OCI-LY3 (cell line): ENCODE data around the gene GABRB3.

Source experiments
- EZH2phosphoT487 ChIP-seq: fragments of 200-600 bp; shearing (Covaris generic); IDR thresholded peaks from 2 replicates; pipeline ENCODE4 v1.6.1; 2018; ENCODE audit warnings: antibody characterized with exemption, mixed run types, low read depth
- TF ChIP-seq, protein P1 (sequence below): fragments of 200-600, 300-600 bp; sonication (generic); IDR thresholded peaks from 2 replicates; pipeline ENCODE4 v1.5.1; 2014; ENCODE audit warnings: antibody characterized with exemption, low read length, low read depth

DNA sequence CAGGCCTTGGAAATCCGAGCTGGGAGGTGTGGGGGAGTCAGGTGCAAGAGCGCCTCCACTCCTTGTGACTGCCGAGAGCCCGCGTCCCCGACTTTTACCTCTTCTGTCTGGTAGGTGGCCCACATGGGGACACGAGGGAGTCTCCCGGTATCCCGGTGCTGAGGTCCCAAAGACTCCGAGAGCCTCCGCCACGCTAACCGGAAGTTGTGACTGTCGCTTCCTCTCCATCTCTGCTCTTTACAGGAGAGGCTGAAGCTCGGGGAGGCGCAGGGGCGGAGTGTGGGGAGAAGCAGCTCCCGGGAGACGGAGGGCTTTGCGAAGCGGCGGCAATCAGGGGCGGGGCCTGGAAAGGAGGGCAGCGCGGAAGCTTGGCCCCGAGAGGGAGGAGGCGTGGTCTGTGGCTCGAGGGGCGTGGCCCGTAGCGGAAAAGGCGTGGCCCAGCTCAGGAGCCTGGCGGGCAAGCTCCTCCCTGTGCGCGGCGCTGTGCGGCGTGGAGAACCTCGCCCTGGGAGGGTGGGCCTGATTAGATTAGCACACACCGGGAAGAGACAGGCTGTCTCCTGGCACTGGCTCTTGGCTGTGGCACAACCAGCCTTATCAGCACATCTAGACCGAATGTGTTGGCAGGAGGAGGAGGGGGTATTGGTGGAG lies 143.9 kb downstream of the GABRB3 start:
- TF ChIP-seq, protein P1, sequence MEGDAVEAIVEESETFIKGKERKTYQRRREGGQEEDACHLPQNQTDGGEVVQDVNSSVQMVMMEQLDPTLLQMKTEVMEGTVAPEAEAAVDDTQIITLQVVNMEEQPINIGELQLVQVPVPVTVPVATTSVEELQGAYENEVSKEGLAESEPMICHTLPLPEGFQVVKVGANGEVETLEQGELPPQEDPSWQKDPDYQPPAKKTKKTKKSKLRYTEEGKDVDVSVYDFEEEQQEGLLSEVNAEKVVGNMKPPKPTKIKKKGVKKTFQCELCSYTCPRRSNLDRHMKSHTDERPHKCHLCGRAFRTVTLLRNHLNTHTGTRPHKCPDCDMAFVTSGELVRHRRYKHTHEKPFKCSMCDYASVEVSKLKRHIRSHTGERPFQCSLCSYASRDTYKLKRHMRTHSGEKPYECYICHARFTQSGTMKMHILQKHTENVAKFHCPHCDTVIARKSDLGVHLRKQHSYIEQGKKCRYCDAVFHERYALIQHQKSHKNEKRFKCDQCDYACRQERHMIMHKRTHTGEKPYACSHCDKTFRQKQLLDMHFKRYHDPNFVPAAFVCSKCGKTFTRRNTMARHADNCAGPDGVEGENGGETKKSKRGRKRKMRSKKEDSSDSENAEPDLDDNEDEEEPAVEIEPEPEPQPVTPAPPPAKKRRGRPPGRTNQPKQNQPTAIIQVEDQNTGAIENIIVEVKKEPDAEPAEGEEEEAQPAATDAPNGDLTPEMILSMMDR: no peak
- TF ChIP-seq EZH2phosphoT487: no peak
